NCI-H187 (cell line): Measurements from ENCODE around the gene PCSK1.

ENCODE experiments used
- DNase-seq, 2 experiments: peaks; one replicate each; lab custom pipeline; 2025; lab: John Stamatoyannopoulos, UW

The PCSK1 gene

DNA sequence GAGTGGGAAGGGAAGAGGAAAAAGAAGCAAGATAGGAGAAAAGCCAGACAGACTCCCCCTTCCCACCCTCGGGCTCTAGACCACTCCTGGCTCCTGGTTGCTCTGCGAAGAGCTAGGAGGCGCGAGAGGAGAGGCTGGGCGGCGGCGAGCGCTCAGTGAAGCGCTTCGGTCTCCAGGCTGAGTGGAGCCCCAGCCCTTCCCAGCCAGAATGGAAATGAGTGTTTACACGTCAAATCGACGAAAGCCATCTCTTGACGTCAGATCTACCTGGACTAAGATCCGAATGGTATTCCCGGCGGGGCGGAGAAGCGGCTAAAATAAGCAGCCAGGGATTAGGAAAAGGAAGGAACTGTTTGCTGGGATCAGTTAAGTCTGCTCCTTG lies at the start of gene PCSK1:
Gene PCSK1 (minus strand): TSS at position 183 of the 382 bp plus-strand sequence. CDS start 206 bp downstream, outside the sequence.
- peak; percentile 71 to 89 for DNase-seq

- no peak for DNase-seq
Observed at GRCh38 chr5:96481867-96482266, 48.8 kb upstream of the PCSK1 start.

GRCh38 chr5:96481009-96481786 lies 48.1 kb upstream of the PCSK1 start:
- no peak for DNase-seq

DNA sequence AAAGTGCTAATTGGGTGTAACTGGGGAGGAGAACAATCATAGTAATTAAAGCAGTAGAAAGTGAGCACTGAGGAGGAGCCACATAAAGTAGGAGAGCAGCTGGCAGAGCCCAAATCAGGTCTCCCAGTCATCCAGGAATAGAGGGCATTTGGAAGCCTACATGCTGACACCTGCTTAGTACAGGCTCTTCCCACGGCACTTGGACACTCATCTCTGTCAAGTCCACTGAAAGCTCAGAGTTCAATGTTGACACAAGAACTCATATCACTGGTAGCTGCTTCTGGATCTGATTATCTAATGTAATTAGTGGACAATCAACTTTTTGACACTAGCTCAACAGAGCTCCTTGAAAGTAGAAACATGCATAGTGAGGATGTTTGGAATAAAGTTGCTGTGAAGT lies 45.9 kb upstream of the PCSK1 start:
- DNase-seq = no peak

DNA sequence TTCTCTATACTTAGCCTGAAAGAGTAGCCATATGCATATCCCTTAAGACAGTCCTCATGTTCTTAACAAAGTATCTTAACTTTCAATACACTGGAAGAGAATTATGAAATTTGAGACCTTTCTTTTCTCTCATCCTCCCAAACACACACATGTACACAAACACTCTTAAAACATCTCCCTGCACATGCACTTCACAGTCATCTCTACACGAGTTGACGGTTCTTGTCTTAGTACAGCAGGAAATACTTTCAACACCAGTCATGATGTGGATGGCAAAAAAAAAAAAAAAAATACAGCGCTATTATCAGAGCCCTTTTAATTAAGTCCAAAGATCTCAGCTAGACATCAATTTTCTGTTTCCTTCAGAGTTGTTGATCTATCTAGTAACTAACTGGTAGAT lies 43.6 kb upstream of the PCSK1 start:
- DNase-seq = no peak

DNA sequence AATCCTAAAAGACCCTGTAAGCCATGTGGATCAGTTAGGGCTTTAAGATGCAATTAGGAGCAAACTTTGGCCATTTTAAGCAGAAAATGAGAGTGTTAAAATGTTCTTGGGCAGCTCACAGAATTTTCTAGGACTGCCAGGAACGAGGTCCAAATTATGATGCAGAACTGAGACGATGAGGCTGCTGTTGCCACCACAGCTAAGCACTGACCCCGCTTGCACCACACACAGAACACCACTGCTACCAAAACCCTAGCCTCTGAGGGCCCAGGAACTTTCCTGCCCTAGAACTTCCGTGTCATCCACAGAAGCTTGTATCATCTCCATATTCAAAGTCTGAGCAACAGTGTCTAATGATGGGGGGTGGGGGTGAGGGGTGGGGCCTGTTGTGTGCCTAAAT lies 41.0 kb upstream of the PCSK1 start:
- no peak for DNase-seq

DNA sequence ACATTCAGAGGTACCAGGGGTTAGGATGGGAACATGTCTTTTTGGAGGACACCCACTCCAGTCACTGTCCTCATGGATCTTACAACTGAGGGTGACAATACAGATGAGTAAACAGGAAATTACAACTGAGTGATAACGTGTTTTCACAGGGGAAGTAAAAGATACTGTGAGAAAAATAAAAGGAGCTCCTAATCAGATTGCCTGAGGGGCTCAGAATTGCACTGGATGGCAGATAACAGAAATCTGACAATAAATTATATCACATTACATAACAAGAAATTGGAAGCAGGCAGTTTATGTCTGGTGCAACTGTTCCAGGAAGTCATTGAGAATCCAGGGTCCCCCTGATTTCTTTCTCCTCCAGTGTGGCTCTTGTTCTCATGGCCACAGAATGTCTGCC lies 40.1 kb upstream of the PCSK1 start:
- DNase-seq = no peak

GRCh38 chr5:96470785-96471184 lies 37.7 kb upstream of the PCSK1 start:
- DNase-seq = no peak

- DNase-seq = no peak
Observed at GRCh38 chr5:96468956-96469355, 35.9 kb upstream of the PCSK1 start.

DNA sequence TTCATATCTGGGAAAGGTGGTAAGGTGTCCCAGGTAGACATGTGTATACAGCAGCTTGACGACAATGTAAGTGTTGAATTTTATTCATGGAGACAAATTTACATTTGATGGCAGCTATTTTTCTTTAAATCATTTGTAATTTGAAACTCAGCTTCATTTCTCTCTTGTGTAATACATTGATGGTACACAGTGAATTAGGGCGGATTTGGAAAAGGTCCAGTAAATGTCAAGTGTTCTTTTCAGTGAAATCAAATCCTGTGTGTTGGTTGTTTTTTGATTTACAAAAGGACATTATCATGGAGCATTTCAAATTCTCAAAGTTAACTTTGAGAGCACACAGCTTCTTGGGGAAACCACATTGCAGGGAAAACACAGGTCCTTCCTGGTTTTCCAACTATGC lies 30.0 kb upstream of the PCSK1 start:
- DNase-seq = no peak

- DNase-seq = no peak
Observed at GRCh38 chr5:96459313-96460121, 26.5 kb upstream of the PCSK1 start.

DNA sequence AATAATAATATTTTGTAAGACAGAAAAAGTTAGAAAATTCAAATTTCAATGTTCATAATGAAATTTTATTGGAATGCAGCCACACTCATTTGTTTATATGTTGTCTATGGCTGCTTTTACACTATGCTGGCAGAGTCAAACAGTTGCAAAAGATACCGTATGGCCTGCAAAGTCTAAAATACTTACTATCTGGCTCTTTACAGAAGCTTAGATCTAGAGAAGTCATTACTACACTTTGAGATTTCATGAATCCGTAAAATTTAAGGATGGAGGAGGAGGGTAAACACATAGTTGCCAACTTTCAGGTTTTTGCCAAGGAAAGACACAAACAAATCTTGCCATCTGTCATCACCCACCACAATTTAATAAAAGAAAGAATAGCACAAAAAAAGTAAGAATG lies 25.1 kb upstream of the PCSK1 start:
- no peak for DNase-seq

DNA sequence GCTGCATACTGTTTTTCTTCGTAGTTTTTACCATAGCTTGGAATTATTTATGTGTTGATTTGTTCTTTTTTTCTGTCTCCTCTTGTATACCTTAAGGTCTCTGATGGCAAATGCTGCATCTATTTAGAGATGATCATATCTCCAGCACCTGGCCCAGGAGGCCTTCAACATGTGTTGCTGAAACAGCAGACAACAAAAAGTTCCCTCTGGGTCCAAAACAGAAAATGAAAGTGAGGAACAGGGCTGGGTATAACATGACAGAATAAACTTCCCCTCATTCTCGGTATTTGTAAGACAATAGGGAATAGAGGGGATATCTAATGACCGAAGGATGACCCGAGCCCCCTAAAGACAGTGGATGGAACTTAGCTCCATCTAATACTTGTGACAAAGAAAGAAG lies 22.7 kb upstream of the PCSK1 start:
- DNase-seq = no peak

DNA sequence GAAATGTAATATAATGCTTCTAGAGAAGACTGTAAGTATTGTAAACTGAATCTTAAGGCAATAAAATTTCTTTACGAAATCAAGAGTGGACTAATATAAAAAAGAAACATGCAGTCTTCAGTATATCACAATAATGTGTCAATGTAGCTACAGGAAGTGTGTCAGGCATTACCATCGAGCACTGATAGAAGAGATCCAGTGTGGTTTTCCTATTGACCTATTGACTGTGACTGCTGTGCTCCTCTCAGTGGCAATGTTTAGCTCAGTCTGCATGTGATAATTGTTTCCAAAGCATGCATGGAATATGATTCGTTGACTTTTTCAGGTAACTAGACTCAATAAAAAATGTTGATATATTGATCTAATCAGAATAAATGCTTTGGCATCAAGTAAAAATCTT lies 20.3 kb upstream of the PCSK1 start:
- DNase-seq = no peak

GRCh38 chr5:96447949-96448348 lies 14.9 kb upstream of the PCSK1 start:
- no peak for DNase-seq

DNA sequence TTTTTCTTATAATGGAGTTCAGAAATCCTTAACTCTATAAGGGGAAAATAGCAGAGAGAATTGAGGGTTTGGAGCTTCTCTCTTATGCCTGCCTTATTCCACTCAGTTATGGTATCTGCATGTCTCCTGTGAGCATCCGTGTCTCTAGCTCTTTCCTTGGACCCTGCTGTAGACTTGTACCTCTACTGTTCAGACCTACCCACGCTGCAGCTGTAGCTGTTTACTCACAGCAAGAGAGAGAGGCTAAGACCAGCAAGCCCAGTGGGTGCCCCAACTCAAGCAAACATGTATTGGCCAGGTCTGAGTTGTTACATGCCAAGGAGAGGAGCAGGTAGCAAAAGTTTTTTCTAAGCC lies 7.1 kb upstream of the PCSK1 start:
- no peak for DNase-seq

DNA sequence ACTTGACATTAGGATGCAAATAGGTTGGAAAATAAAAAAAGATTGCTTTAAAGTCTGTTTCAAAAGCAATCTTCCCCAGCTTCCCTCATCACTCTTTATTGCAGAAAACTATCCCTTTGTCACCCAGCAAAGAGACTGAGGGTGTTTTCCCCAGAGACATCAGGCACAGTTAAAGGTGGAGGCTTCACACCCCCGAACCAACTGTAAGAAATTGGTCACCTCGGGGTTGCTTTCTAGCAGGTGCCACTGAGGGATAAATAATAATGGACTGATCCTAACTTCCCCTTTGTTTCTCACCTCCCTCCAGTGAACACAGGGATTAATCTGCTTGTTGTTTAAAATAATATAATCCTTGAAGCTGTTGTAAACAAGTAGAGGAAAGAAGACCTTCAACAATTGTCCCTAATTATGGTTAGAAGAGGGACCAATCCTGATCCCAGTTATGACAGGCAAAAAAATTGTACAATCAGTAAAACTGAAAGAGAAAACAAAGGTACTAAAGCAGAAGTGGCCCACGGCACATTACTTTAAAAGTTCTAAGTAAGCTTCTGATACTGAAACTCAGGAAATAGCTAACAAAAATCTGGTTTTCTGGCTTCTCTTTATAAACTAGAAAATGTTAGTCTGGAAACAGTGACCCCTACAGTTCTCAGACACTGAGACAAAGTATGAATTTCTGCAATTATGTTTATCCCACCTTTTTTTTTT lies 6.6 kb upstream of the PCSK1 start:
- DNase-seq = no peak

GRCh38 chr5:96434201-96434645 lies 1.2 kb upstream of the PCSK1 start:
- DNase-seq = peak in 1 of 2 experiments; percentile 22

DNA sequence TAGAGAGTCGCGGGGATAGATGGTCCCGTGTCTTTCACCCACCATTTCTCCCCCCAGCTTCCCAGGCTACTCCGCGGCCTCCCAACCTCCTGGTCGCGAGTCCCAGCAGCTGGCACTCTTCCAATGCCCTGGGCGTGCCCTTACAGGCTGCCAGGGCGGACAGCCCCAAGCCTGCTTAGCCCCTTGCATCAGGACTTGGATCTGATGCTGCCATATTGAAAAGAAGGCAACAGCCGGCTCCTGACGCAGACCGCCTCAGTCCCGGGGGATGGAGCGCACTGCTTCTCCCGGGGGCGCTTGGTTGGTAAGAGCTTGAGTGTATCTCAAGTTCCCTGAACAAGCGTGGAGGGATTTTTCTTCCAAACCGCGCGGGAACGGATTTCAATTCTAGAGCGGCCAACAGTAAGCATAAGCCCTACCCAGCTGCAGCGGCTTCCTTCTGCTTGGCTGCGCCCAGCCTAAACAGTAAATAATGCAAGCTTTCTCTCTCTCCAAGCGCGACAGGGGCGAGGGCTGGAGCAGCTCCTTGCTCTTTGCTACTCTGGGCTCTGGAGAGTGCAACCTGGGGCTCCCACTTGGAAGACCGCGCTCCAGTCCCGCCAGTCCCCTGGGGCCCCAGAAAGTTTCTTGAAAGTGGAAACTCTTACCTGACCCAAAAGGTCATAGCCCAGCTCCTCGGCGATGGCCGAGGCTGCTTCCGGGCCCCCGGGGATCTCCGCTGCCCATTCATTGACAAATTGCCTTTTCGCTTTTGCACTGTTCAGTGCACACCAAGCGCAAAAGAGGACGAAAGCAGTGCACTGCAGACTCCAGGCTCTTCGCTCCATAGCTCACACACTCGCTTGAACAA lies 607 bp downstream of the PCSK1 start:
- peak; percentile 49 to 70 for DNase-seq

DNA sequence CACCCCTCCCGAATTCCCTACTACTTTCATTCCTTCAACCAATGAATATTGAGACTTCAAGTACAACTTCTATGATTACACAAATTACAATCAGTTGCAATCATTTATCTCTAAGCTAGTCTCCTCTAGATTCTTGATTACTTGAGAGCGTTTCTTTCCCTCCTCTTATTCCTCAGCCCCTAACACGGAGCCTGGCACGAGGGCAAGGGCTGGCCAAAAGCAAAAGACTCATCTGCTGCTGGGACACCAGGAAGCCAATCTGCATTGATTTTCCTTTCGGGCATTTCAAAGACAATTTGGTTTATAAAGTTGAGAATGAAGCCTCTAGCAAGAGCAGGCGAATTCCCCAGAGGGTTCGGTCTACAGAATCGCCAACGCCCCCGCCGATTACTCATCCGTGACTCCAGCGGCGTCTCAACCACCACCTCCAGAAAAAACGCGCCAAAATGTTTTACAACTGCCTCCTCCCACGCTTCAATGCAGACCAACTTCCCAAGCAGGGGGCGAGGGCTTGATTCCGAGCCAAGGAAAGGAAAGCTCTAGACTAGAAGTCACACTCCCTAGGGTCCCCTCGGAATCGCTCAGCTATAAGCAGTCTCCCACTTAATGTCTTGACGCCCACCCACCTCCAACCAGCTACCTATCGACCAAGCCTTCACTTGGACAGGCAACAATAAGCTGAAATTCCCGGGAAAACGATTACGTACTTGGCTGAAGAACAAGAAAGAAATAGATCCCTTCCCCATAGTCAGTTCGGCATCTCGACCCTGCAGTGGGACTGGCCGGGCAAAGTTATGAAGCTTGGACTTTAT lies 1.5 kb downstream of the PCSK1 start:
- DNase-seq = peak; percentile 15 to 47

GRCh38 chr5:96427824-96428223 lies 5.2 kb downstream of the PCSK1 start:
- no peak for DNase-seq
